Stomach (tissue), 4 donors: ENCODE data around the gene TBC1D5.

Source experiments
- EP300 ChIP-seq: sonication (generic); formaldehyde crosslinking; IDR thresholded peaks from one replicate; pipeline ENCODE4 v1.6.1; 2017; ENCODE audit warnings: antibody characterized with exemption
- POLR2A ChIP-seq, 4 donors: fragments of 450-650 bp; IDR thresholded peaks; one replicate each; pipeline ENCODE4 v1.6.1; 2016; ENCODE audit warnings: antibody characterized with exemption in 4 of 4, control low read depth in 2 of 4, mild to moderate bottlenecking in 1 of 4, moderate library complexity in 1 of 4
- POLR2AphosphoS5 ChIP-seq, 3 donors: sonication (generic); formaldehyde crosslinking; IDR thresholded peaks; one replicate each; pipeline ENCODE4 v1.6.1; 2016; ENCODE audit warnings: antibody characterized with exemption in 3 of 3
- TF ChIP-seq, protein P1 (sequence below), 7 experiments: fragments of 450-650 bp in 4 of 7; fragments of 200-600 bp in 3 of 7; sonication (generic) in 3 of 7; IDR thresholded peaks; one replicate each; pipeline ENCODE4 v1.5.1; 2016 to 2019; ENCODE audit warnings: antibody characterized with exemption in 7 of 7, control low read depth in 2 of 7, mild to moderate bottlenecking in 1 of 7

DNA sequence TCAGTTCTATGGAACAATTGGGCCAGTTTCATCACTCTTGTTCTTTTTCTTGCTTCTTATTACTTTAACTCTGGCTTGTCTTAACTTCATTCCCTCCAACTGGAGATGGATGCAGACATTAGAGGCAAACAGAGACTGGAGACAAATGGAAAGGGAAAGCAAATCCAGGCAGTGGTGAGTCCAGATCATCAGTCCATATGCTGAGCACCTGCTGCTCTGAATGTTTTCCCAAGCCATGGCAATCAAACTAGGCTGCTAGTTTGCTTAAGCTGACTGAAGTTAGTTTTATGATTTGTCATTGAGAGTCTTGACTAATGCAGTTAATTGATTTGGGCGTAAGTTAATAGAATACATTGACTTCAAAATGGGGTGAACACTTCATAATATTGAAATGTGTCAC, 41.0 kb upstream of the TBC1D5 start:
- TF ChIP-seq POLR2A (IDR thresholded peaks at IDR 0.05) (no peak), POLR2AphosphoS5 (IDR thresholded peaks at IDR 0.05) (no peak), EP300 (no peak)
- TF ChIP-seq, protein P1, sequence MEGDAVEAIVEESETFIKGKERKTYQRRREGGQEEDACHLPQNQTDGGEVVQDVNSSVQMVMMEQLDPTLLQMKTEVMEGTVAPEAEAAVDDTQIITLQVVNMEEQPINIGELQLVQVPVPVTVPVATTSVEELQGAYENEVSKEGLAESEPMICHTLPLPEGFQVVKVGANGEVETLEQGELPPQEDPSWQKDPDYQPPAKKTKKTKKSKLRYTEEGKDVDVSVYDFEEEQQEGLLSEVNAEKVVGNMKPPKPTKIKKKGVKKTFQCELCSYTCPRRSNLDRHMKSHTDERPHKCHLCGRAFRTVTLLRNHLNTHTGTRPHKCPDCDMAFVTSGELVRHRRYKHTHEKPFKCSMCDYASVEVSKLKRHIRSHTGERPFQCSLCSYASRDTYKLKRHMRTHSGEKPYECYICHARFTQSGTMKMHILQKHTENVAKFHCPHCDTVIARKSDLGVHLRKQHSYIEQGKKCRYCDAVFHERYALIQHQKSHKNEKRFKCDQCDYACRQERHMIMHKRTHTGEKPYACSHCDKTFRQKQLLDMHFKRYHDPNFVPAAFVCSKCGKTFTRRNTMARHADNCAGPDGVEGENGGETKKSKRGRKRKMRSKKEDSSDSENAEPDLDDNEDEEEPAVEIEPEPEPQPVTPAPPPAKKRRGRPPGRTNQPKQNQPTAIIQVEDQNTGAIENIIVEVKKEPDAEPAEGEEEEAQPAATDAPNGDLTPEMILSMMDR (IDR thresholded peaks at IDR 0.05): no peak
